Esophagus mucosa (tissue), 1 donor: ENCODE results near the gene BRSK2. TPM values are rescaled to one million over a fixed set of nuclear protein-coding genes. Genes with fewer than 3 reads are reported as not detected.

Experiments used
- ATAC-seq: fragments of 200-7000 bp; cut with Tn5 transposase; one replicate; pipeline ENCODE4 v1.9.1; 2020
- total RNA-seq: library from RNA; stranded (reverse); gene quantifications from one replicate; pipeline ENCODE4 v1.2.4, GENCODE V29; 2023
- donor health status: DM: yes; HTN: yes; CAD: no.

Gene BRSK2
- total RNA-seq, 1 donor from 2014 or later: 0.08 TPM

GRCh38 chr11:1469911-1470680 is 80.4 kb downstream of the BRSK2 start:
- ATAC-seq: no peak

- ATAC-seq: no peak
Observed at GRCh38 chr11:1470681-1471611, 81.2 kb downstream of the BRSK2 start.

- ATAC-seq: no peak
Observed at GRCh38 chr11:1471736-1472135, 82.0 kb downstream of the BRSK2 start.

GRCh38 chr11:1472180-1473005 is 82.7 kb downstream of the BRSK2 start:
- peak; percentile 14 for ATAC-seq

GRCh38 chr11:1473011-1473628 is 83.4 kb downstream of the BRSK2 start:
- ATAC-seq: no peak

GRCh38 chr11:1473786-1474185 is 84.1 kb downstream of the BRSK2 start:
- no peak for ATAC-seq

- ATAC-seq: no peak
Observed at GRCh38 chr11:1475841-1476240, 86.1 kb downstream of the BRSK2 start.

GRCh38 chr11:1476940-1477736 is 87.4 kb downstream of the BRSK2 start:
- ATAC-seq: no peak

- no peak for ATAC-seq
Observed at GRCh38 chr11:1478011-1478410, 88.3 kb downstream of the BRSK2 start.

- no peak for ATAC-seq
Observed at GRCh38 chr11:1478544-1478943, 88.8 kb downstream of the BRSK2 start.

GRCh38 chr11:1479006-1479677 is 89.4 kb downstream of the BRSK2 start:
- ATAC-seq: no peak

GRCh38 chr11:1479678-1480118 is 90.0 kb downstream of the BRSK2 start:
- ATAC-seq: no peak

- ATAC-seq: no peak
Observed at GRCh38 chr11:1480191-1480554, 90.4 kb downstream of the BRSK2 start.

GRCh38 chr11:1480555-1481482 is 91.1 kb downstream of the BRSK2 start:
- no peak for ATAC-seq

GRCh38 chr11:1481483-1481825 is 91.7 kb downstream of the BRSK2 start:
- no peak for ATAC-seq

GRCh38 chr11:1481861-1482441 is 92.2 kb downstream of the BRSK2 start:
- ATAC-seq: no peak

GRCh38 chr11:1482581-1483444 is 93.1 kb downstream of the BRSK2 start:
- ATAC-seq: no peak

GRCh38 chr11:1483445-1483961 is 93.8 kb downstream of the BRSK2 start:
- ATAC-seq: no peak
